Endothelial cell of umbilical vein (primary cell): ENCODE measurements around the gene MAGEB6B. TPM values are rescaled to one million over a fixed set of nuclear protein-coding genes. Genes with fewer than 3 reads are reported as not detected.

ENCODE experiments used
- Bru-seq: library from RNA; stranded (reverse); fragments of 400-500 nt; gene quantifications from one replicate; lab custom pipeline; 2021; lab: Mats Ljungman, UMichigan
- BruChase-seq, 2 experiments: library from RNA; stranded (reverse); fragments of 400-500 nt; gene quantifications; one replicate each; lab custom pipeline; 2021; lab: Mats Ljungman, UMichigan
- BruUV-seq: library from RNA; stranded (reverse); fragments of 400-500 nt; replicated peaks from 2 replicates; lab custom pipeline; 2021; lab: Mats Ljungman, UMichigan
- CTCF ChIA-PET: fragments of 300-600, 350-600 bp; sonication (Branson Sonifier 250); formaldehyde crosslinking; loops from one replicate; lab custom pipeline; 2021; ENCODE audit warnings: antibody characterized with exemption, inconsistent platforms; lab: Charles Lee
- POLR2A ChIA-PET: fragments of 300-600, 350-600 bp; sonication (Branson Sonifier 250); formaldehyde crosslinking; loops from one replicate; lab custom pipeline; 2021; ENCODE audit warnings: antibody characterized with exemption, inconsistent platforms; lab: Charles Lee
- DNase-seq: peaks from one replicate; pipeline ENCODE4 v3.0.0-alpha.2; 2011; ENCODE audit warnings: low read depth, low spot score
- FAIRE-seq: peaks from 2 replicates; lab custom pipeline; 2011; peaks lifted over from hg19 to GRCh38; lab: Jason Lieb, UNC
- H2AFZ ChIP-seq: 2 replicates; pipeline ENCODE4 v1.6.0; 2012; ENCODE audit warnings: low read depth, low read length, control low read depth, inconsistent platforms
- H3K27ac ChIP-seq: 2 replicates; pipeline ENCODE4 v1.5.1; 2011; ENCODE audit warnings: low read depth, mild to moderate bottlenecking, control low read depth, low read length, moderate library complexity; ENCODE audit not compliant: insufficient read depth
- H3K27me3 ChIP-seq, 2 experiments: 2 replicates each; pipeline versions ENCODE4 v1.6.0 to v1.6.1; 2011; ENCODE audit warnings: low read length in 2 of 2, mixed read lengths in 1 of 2; ENCODE audit not compliant: control insufficient read depth in 2 of 2, insufficient read depth in 2 of 2
- H3K36me3 ChIP-seq, 2 experiments: 2 replicates in 1 of 2; 3 replicates in 1 of 2; pipeline ENCODE4 v1.5.1; 2011; ENCODE audit warnings: low read length in 2 of 2, mild to moderate bottlenecking in 1 of 2, moderate library complexity in 1 of 2; ENCODE audit not compliant: control insufficient read depth in 2 of 2, insufficient read depth in 2 of 2; ENCODE audit errors: extremely low read depth in 1 of 2
- H3K4me1 ChIP-seq: 3 replicates; pipeline ENCODE4 v1.5.1; 2011; ENCODE audit warnings: mild to moderate bottlenecking, low read length; ENCODE audit not compliant: control insufficient read depth, insufficient read depth; ENCODE audit errors: extremely low read depth
- H3K4me2 ChIP-seq: 2 replicates; pipeline ENCODE4 v1.6.1; 2011; ENCODE audit warnings: low read length, control low read depth, mixed read lengths; ENCODE audit not compliant: insufficient read depth
- H3K4me3 ChIP-seq, 3 experiments: fragments of 200-600 bp in 1 of 3; sonication (generic), shearing (Covaris generic) in 1 of 3; replicated peaks in 1 of 3; 2 replicates each; pipeline ENCODE4 v1.5.1; 2011 to 2016; ENCODE audit warnings: control low read depth in 3 of 3, low read length in 3 of 3, mild to moderate bottlenecking in 2 of 3, inconsistent platforms in 1 of 3, low read depth in 1 of 3, moderate library complexity in 1 of 3; ENCODE audit not compliant: insufficient read depth in 1 of 3
- H3K79me2 ChIP-seq: 2 replicates; pipeline ENCODE4 v1.6.0; 2012; ENCODE audit warnings: low read length, inconsistent platforms; ENCODE audit not compliant: control insufficient read depth, insufficient read depth
- H3K9ac ChIP-seq: replicated peaks from 2 replicates; pipeline ENCODE3; 2011; ENCODE audit warnings: low read length, control low read depth; ENCODE audit not compliant: insufficient read depth; ENCODE audit errors: extremely low read depth
- H3K9me1 ChIP-seq: replicated peaks from 3 replicates; pipeline ENCODE4 v1.6.0; 2011; ENCODE audit warnings: mild to moderate bottlenecking, low read length; ENCODE audit not compliant: control insufficient read depth, insufficient read depth; ENCODE audit errors: extremely low read depth
- H3K9me3 ChIP-seq: replicated peaks from 2 replicates; pipeline ENCODE4 v1.5.1; 2012; ENCODE audit warnings: low read length, inconsistent platforms; ENCODE audit not compliant: control insufficient read depth, insufficient read depth
- H4K20me1 ChIP-seq: replicated peaks from 2 replicates; pipeline ENCODE3; 2011; ENCODE audit warnings: mild to moderate bottlenecking, low read length; ENCODE audit not compliant: control insufficient read depth, insufficient read depth; ENCODE audit errors: extremely low read depth
- EZH2 ChIP-seq: IDR thresholded peaks from 2 replicates; pipeline ENCODE4 v1.6.1; 2012; ENCODE audit warnings: borderline replicate concordance, low read depth, mild to moderate bottlenecking, moderate library complexity, low read length, inconsistent platforms; ENCODE audit not compliant: severe bottlenecking
- FOS ChIP-seq: IDR thresholded peaks from 2 replicates; pipeline ENCODE4 v1.6.1; 2011; ENCODE audit warnings: mild to moderate bottlenecking, low read length, moderate library complexity, borderline replicate concordance; ENCODE audit not compliant: insufficient read depth
- GATA2 ChIP-seq: IDR thresholded peaks from 2 replicates; pipeline ENCODE4 v1.7.0; 2011; ENCODE audit warnings: low read depth, mild to moderate bottlenecking, moderate library complexity, mixed read lengths, low read length; ENCODE audit not compliant: insufficient read length, insufficient read depth
- JUN ChIP-seq: IDR thresholded peaks from 2 replicates; pipeline ENCODE4 v1.6.1; 2011; ENCODE audit warnings: borderline replicate concordance, low read depth; ENCODE audit not compliant: insufficient read length, insufficient read depth
- MYC ChIP-seq: IDR thresholded peaks from one replicate; pipeline ENCODE4 v1.6.1; 2011; ENCODE audit warnings: mild to moderate bottlenecking, low read depth, low read length
- POLR2A ChIP-seq: IDR thresholded peaks from 2 replicates; pipeline ENCODE4 v1.6.1; 2012; ENCODE audit warnings: low read depth, mild to moderate bottlenecking, control low read depth, low read length
- POLR2AphosphoS5 ChIP-seq: IDR thresholded peaks from 2 replicates; pipeline ENCODE4 v1.6.1; 2012; ENCODE audit warnings: low read depth, mild to moderate bottlenecking, control low read depth, low read length, moderate library complexity; ENCODE audit not compliant: insufficient read depth
- dilution Hi-C: fragments of 300-500 bp; cut with MboI; formaldehyde crosslinking; loops from one replicate; pipeline ENCODE4 v1.15.0; 2019; ENCODE audit warnings: low sequenced_read_pairs; ENCODE audit not compliant: extremely low pct_ligation_motif_present
- intact Hi-C: fragments of 100-400 bp; cut with micrococcal nuclease; formaldehyde crosslinking; loops from one replicate; pipeline ENCODE4 v1.10.0; 2022
- long read RNA-seq: library from polyadenylated mRNA; stranded (forward); transcript quantifications from one replicate; pipeline ENCODE4 v2.0.0, GENCODE V29; 2021
- polyA minus RNA-seq, 3 experiments: library from RNA; depleted of rRNA, polyadenylated mRNA; stranded (reverse); fragments of >200 nt; gene quantifications; 1 replicate in 1 of 3; 2 replicates in 2 of 3; pipeline ENCODE4 v1.2.3, GENCODE V29; 2011
- polyA plus RNA-seq, 4 experiments: library from polyadenylated mRNA; depleted of rRNA in 3 of 4; stranded (reverse) in 3 of 4; unstranded in 1 of 4; fragments of >200 nt; gene quantifications; 2 replicates each; pipeline versions ENCODE4 v1.2.1 to v1.2.3, GENCODE V29; 2011 to 2012; ENCODE audit warnings: missing spikeins in 1 of 4
- total RNA-seq: library from RNA; stranded (reverse); gene quantifications from 2 replicates; pipeline ENCODE4 v1.2.3, GENCODE V29; 2021
- TF ChIP-seq, protein P1 (sequence below): IDR thresholded peaks from 2 replicates; pipeline ENCODE4 v1.6.1; 2011; ENCODE audit not compliant: insufficient read depth, insufficient read length
- TF ChIP-seq, protein P2 (sequence below), 2 donors: IDR thresholded peaks; 1 replicate in 1 of 2; 2 replicates in 1 of 2; pipeline ENCODE4 v1.5.1; 2011; ENCODE audit warnings: low read length in 2 of 2, mild to moderate bottlenecking in 2 of 2, moderate library complexity in 2 of 2, control low read depth in 1 of 2, inconsistent platforms in 1 of 2, low read depth in 1 of 2; ENCODE audit not compliant: insufficient read depth in 1 of 2; ENCODE audit errors: extremely low read depth in 1 of 2

The MAGEB6B gene, protein sequence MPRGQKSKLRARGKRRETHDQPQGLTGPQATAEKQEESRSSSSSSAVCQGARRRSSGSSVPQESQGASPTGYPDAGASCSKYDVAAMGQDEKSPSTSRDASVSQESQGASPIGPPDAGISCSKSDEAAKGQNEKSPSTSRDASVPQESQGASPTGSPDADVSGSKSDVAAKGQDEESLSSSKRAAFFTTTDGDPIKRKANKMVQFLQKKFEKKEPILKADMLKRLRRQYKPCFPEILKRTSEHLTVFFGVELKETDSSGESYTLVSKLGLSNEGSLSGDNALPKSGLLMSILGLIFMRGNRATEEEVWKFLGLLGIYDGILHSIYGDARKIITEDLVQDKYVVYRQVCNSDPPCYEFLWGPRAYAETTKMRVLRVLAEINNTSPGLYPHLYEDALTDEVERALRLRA
- not detected in 2 replicates for total RNA-seq
- not detected in 2 replicates for polyA plus RNA-seq
- polyA plus RNA-seq (2011; cell fraction: cytosol; rRNA removed), result not detected in 2 replicates
- polyA plus RNA-seq (2011; cell fraction: nucleus; rRNA removed), result not detected in 2 replicates
- not detected in 2 replicates for polyA plus RNA-seq (2012)
- polyA minus RNA-seq, result not detected in 2 replicates
- not detected for polyA minus RNA-seq (2011; cell fraction: cytosol; rRNA and poly(A)+ RNA removed)
- not detected in 2 replicates for polyA minus RNA-seq (2011; cell fraction: nucleus; rRNA and poly(A)+ RNA removed)
- not detected for Bru-seq, nascent RNA
- not detected for BruChase-seq, experiment 1, labeled RNA remaining after a 6-hour chase
- BruChase-seq, experiment 2, labeled RNA remaining after a 2-hour chase, result not detected
- long read RNA-seq, result 0 reads

DNA sequence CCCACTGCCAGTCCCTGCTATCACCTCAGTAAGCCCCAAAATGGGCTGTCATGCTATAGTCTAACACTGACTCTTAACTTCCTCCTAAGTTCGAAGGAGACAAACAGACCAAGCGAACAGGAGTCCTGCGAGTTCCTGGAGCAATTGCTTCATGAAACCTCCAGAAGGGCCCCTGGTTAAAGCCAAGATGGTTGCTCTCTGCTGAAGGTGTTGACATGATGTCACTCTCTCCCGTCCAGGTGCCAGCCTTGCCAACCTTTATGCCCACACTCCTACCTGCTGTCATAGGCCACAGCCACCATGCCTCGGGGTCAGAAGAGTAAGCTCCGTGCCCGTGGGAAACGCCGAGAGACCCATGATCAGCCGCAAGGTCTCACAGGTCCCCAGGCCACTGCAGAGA, at the start of gene MAGEB6B:
Gene MAGEB6B (plus strand): TSS at position 301 of the 400 bp plus-strand sequence. CDS start 0 bp downstream, at position 301.
- intact Hi-C loops, result no loop called here
- Histone ChIP-seq H4K20me1 (no peaks in the 10 kb centered on the region), H3K9me1 (no peaks in the 10 kb centered on the region), H3K79me2 (no peaks in the 10 kb centered on the region), H3K9ac (no peak within 1 kb of the TSS), H3K4me2 (no peak within 1 kb of the TSS), H3K27ac (no peak within 1 kb of the TSS), H3K36me3 (no peaks in the 10 kb centered on the region), H3K27me3 (no peaks in the 10 kb centered on the region), H3K4me3 (no peak within 1 kb of the TSS), H3K4me1 (no peaks in the 10 kb centered on the region), H3K9me3 (no peaks in the 10 kb centered on the region), H2AFZ (no peak within 1 kb of the TSS)
- DNase-seq (no peak), FAIRE-seq (no peak)
- no TSS peak for BruUV-seq
- ChIA-PET POLR2A (no interaction called here), CTCF (no interaction called here)
- dilution Hi-C loops, result no loop called here
- TF ChIP-seq EZH2, result no peak
- no peak for TF ChIP-seq POLR2A
- no peak for TF ChIP-seq FOS
- no peak for TF ChIP-seq GATA2
- no peak for TF ChIP-seq POLR2AphosphoS5
- TF ChIP-seq, protein P1, sequence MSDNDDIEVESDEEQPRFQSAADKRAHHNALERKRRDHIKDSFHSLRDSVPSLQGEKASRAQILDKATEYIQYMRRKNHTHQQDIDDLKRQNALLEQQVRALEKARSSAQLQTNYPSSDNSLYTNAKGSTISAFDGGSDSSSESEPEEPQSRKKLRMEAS, result no peak
- TF ChIP-seq, protein P2, sequence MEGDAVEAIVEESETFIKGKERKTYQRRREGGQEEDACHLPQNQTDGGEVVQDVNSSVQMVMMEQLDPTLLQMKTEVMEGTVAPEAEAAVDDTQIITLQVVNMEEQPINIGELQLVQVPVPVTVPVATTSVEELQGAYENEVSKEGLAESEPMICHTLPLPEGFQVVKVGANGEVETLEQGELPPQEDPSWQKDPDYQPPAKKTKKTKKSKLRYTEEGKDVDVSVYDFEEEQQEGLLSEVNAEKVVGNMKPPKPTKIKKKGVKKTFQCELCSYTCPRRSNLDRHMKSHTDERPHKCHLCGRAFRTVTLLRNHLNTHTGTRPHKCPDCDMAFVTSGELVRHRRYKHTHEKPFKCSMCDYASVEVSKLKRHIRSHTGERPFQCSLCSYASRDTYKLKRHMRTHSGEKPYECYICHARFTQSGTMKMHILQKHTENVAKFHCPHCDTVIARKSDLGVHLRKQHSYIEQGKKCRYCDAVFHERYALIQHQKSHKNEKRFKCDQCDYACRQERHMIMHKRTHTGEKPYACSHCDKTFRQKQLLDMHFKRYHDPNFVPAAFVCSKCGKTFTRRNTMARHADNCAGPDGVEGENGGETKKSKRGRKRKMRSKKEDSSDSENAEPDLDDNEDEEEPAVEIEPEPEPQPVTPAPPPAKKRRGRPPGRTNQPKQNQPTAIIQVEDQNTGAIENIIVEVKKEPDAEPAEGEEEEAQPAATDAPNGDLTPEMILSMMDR (IDR thresholded peaks at IDR 0.05; ENCODE audit: extremely low read depth in 1 of 2, insufficient read depth in 1 of 2, low read depth in 1 of 2, low read length in 2 of 2), result no peak
- TF ChIP-seq MYC, result no peak
- no peak for TF ChIP-seq JUN
